ENCODE measurements around the gene TRPM6. TPM values are rescaled to one million over a fixed set of nuclear protein-coding genes. Genes with fewer than 3 reads are reported as not detected.
A peak's percentile ranks its signal among the peaks of the same experiment; 100 is the strongest.
"Not testable (repeated sequence)": the region's sequence is repeated elsewhere in the genome, so short reads cannot be mapped to it uniquely, and the experiment has no call there.

Gene TRPM6
- total and polyA plus RNA-seq, 5 donors: 0.11 to 0.76 (median 0.17) TPM

DNA sequence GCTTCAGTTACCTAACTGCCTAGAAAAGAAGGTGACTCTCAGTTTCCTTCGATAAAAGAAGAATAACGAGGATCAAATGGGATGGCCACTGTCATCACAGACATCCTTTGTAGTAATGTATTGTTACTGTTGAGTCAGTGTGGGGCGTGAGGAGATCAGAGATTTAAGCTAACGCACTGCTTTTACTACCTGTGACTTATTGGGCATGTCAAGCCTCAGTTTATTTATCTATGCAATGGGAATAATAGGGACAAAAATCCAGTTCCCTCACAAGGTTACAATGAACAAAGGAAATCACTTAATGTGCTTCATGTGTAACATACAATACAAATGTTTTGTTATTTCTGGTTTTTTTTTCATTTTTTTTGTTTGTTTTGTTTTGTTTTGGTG, 255 bp upstream of the TRPM6 start:
- DNase-seq (no peak), ATAC-seq (no peak)
- intact Hi-C loops (cut with DNase I): no loop called here
- Histone ChIP-seq H3K4me3 (ENCODE audit: low read length) (peak overlapping the region; percentile 68), H3K27me3 (ENCODE audit: control insufficient read depth, insufficient read depth) (no peaks in the 10 kb centered on the region), H3K4me1 (ENCODE audit: control insufficient read depth, insufficient read depth, low read length) (no peaks in the 10 kb centered on the region), H3K27ac (ENCODE audit: low read length) (peak overlapping the region; percentile 73), H3K9me3 (ENCODE audit: control insufficient read depth, low read length) (no peaks in the 10 kb centered on the region)
- WGBS: 77% methylated on average over 4 of the region's 4 CpGs

DNA sequence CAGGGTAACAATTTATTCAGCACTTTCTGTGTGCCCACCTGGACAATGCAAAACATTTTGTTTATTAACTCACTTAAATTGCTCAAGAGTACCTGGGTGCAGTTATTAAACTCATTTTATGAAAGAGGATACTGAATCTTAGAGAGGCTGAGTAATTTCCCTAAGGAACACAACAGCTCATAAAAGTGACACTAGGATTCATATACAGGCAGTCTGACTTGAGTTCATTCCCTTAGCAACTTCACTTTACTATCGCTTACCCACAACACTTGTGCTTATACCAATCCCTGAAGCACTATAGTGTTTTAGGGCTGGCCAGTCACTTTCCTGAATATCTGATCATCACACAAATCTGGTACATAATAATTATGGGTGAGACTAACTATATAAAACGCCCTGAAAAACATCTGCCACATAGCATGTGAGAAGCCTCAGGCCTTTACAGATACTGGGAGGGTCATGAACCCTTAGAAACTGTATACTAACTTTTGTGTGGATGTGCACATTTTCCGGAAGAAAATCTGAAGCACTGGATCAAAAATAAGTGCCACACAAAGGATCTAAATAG, 11.3 kb downstream of the TRPM6 start:
- DNase-seq (no peak), ATAC-seq (no peak)
- no peaks in the 10 kb centered on the region for H3K27me3 ChIP-seq (ENCODE audit: control insufficient read depth, insufficient read depth)
- H3K27ac ChIP-seq (ENCODE audit: low read length): no peak overlapping the region
- WGBS: 80% methylated on average over 3 of the region's 3 CpGs
- no peaks in the 10 kb centered on the region for H3K4me1 ChIP-seq (ENCODE audit: control insufficient read depth, insufficient read depth, low read length)
- peaks cover 4% of the 10 kb centered on the region for H3K9me3 ChIP-seq (ENCODE audit: control insufficient read depth, low read length)
- intact Hi-C loops (cut with DNase I): no loop called here
- no peak overlapping the region for H3K4me3 ChIP-seq (ENCODE audit: low read length)

DNA sequence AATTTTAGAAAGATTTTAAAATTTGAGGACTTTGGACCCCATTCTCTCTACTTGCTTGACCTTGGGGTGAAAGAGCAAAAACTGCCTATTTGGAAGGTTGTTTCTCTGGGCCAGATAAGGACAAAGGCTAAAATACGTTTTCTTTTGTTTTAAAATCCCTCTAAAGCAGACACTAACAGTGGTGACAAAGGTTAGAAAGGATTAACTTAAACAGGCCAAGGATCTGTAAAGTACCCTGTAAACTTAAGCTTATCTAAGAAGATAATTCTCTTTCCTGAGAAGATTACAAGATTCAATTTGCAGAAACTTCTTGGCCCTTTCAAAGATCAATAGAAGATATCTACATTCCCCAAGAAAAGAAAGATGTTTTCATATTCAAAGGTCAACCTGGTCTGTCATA, 12.1 kb downstream of the TRPM6 start:
- intact Hi-C loops (cut with DNase I): no loop called here
- Histone ChIP-seq H3K4me3 (ENCODE audit: low read length) (no peak overlapping the region), H3K4me1 (ENCODE audit: control insufficient read depth, insufficient read depth, low read length) (no peaks in the 10 kb centered on the region), H3K9me3 (ENCODE audit: control insufficient read depth, low read length) (peaks cover 4% of the 10 kb centered on the region), H3K27me3 (ENCODE audit: control insufficient read depth, insufficient read depth) (no peaks in the 10 kb centered on the region), H3K27ac (ENCODE audit: low read length) (no peak overlapping the region)
- DNase-seq (no peak), ATAC-seq (no peak)
- 58% methylated on average over 1 of the region's 1 CpG for WGBS

DNA sequence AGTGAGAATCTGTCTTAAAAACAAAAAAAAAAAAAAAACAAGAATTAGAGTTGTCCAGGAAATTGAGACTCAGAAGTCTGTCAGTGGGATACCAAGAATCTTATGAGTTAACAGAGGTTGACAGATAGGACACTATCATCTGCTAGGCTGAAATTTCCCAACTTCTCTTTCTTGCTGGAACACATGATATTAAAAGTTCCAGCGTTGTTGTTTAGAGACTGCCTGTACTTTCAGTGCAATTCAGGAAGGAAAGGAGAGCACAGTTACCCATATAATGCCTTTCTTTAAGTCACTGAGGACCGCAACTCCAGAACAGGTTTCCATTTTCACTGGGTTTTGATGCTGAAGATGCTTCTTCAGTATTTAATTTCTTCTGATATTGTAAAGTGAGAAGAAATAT, 13.5 kb downstream of the TRPM6 start:
- H3K4me1 ChIP-seq (ENCODE audit: control insufficient read depth, insufficient read depth, low read length): no peaks in the 10 kb centered on the region
- WGBS: 68% methylated on average over 2 of the region's 2 CpGs
- no peaks in the 10 kb centered on the region for H3K27me3 ChIP-seq (ENCODE audit: control insufficient read depth, insufficient read depth)
- no peak overlapping the region for H3K27ac ChIP-seq (ENCODE audit: low read length)
- H3K4me3 ChIP-seq (ENCODE audit: low read length): no peak overlapping the region
- intact Hi-C loops (cut with DNase I): no loop called here
- no peak for ATAC-seq
- H3K9me3 ChIP-seq (ENCODE audit: control insufficient read depth, low read length): no peaks in the 10 kb centered on the region
- DNase-seq: no peak

DNA sequence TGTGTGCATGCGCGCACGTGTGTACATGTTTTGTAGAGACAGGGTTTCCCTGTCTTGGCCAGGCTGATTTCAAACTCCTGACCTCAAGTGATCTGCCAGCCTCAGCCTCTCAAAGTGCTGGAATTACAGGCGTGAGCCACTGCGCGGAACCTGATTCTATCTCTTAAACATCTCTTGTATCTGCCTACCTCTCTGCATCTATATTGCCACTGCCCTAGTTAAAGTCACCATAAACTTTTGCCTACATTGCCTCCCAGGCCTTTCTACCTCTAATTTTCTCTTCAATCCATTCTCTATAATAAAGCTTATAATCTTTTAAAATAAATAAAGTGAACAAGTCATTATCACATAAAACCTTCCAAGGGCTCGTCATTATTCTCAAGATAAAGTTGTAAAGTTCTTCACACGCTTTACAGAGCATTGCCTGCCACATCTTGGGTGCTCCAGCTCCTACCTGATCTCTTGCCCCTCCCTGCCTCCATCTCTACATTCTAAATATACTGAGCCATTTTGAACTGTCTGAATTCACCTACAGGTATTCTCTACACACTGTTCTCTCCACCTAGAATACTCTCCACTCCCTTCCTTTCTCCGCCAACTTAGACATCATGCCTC, 15.0 kb downstream of the TRPM6 start:
- 87% methylated on average over 9 of the region's 9 CpGs for WGBS
- no peak overlapping the region for H3K27ac ChIP-seq (ENCODE audit: low read length)
- H3K27me3 ChIP-seq (ENCODE audit: control insufficient read depth, insufficient read depth): no peaks in the 10 kb centered on the region
- no peak for DNase-seq
- no peaks in the 10 kb centered on the region for H3K9me3 ChIP-seq (ENCODE audit: control insufficient read depth, low read length)
- no peak overlapping the region for H3K4me3 ChIP-seq (ENCODE audit: low read length)
- intact Hi-C loops (cut with DNase I): no loop called here
- no peak for ATAC-seq
- H3K4me1 ChIP-seq (ENCODE audit: control insufficient read depth, insufficient read depth, low read length): no peaks in the 10 kb centered on the region

DNA sequence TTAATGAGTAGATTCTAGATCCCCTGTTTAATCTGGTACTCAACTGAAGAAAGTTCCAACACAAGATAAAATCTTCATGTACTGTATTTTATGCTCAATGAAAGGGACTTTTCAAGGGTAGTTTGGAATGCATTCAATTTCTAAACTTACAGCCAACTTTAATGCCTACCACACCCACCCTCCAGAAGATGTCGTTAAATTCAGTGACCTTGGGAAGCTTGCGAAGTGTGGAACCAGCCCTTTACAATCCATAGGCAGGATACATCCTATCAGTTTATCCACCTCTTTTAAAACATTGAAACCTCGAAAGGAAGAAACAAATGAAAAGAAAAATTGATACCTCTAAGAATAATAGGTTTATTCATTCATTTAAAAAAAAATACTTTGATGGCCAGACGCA, 20.2 kb downstream of the TRPM6 start:
- no peak for DNase-seq
- ATAC-seq: no peak
- intact Hi-C loops (cut with DNase I): no loop called here
- 86% methylated on average over 4 of the region's 4 CpGs for WGBS
- no peaks in the 10 kb centered on the region for H3K4me1 ChIP-seq (ENCODE audit: control insufficient read depth, insufficient read depth, low read length)
- H3K27ac ChIP-seq (ENCODE audit: low read length): no peak overlapping the region
- H3K27me3 ChIP-seq (ENCODE audit: control insufficient read depth, insufficient read depth): no peaks in the 10 kb centered on the region
- H3K4me3 ChIP-seq (ENCODE audit: low read length): no peak overlapping the region
- H3K9me3 ChIP-seq (ENCODE audit: control insufficient read depth, low read length): no peaks in the 10 kb centered on the region

DNA sequence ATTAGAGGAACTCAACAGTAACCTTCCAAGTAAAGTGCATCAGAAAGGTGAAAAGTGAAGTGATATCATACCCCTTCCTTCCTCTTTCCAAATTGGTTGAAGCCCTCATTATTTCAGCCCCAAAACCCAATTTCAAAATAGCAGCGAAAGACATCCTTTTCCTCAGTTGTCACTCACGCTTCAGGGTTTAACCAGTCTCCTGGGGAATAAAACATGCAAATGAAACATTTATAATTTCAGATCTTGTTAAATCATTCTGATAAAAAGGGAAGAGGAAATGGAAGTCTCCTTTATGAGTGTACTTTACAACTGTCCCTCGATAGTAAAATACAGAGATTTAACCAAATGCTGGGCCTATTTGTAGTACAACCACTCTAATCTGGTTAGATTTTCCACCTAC, 22.5 kb downstream of the TRPM6 start:
- Histone ChIP-seq H3K27ac (ENCODE audit: low read length) (no peak overlapping the region), H3K27me3 (ENCODE audit: control insufficient read depth, insufficient read depth) (no peaks in the 10 kb centered on the region), H3K4me1 (ENCODE audit: control insufficient read depth, insufficient read depth, low read length) (no peaks in the 10 kb centered on the region), H3K4me3 (ENCODE audit: low read length) (no peak overlapping the region), H3K9me3 (ENCODE audit: control insufficient read depth, low read length) (no peaks in the 10 kb centered on the region)
- intact Hi-C loops (cut with DNase I): no loop called here
- WGBS: 50% methylated on average over 3 of the region's 3 CpGs
- no peak for DNase-seq
- no peak for ATAC-seq

DNA sequence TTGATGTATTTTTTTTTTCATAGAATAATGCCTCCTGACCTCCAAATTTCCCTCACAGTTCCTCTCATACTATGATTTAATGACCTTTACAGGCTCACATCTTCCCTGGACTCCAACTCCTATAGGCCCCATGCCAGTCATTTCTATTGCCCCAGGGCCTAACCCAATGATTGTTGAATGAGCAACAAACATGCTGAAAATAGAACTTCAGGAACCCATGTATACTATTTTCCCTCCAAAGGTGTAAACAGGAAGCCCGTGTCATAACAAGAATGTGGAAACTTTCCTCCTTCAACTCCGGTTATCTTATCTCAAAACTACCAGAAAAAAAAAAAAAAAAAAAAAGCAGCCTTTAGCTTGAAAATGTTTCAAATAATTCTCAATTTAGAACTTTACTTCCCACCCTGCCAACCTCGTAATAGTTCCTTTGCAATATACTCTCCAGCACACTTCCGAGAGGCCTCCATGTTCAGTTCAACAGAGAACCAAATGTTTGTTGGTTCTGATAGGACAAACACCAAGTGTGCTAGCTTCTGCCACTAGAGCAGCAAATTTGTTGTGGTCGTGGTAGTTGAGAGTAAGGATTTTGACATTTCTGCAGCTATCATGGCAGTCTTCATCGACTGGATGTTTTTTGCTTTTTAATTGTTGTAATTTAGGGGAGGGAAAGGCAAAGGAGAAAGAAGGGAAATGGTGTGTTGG, 25.8 kb downstream of the TRPM6 start:
- no peaks in the 10 kb centered on the region for H3K4me1 ChIP-seq (ENCODE audit: control insufficient read depth, insufficient read depth, low read length)
- no peaks in the 10 kb centered on the region for H3K9me3 ChIP-seq (ENCODE audit: control insufficient read depth, low read length)
- ATAC-seq (no peak), DNase-seq (no peak)
- WGBS: 55% methylated on average over 6 of the region's 6 CpGs
- no peak overlapping the region for H3K4me3 ChIP-seq (ENCODE audit: low read length)
- H3K27ac ChIP-seq (ENCODE audit: low read length): no peak overlapping the region
- intact Hi-C loops (cut with DNase I): no loop called here
- no peaks in the 10 kb centered on the region for H3K27me3 ChIP-seq (ENCODE audit: control insufficient read depth, insufficient read depth)

DNA sequence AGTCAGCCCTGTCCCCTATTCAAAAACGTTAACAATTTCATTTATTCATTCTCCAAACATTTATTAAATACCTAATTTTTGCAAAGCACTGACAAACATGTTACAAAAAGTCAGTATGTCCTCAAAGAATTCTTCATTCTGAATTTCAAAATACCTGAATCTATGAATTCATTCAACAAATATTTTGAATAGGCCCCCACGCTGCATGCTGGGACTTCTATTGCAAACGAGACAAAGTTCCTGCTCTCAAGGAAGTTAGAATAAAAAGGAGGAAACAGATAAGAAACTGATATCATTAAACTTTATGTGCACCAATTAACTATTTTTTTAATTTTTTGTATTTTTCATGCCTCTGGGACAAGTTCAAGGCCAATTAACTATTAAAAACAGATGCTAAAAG, 26.6 kb downstream of the TRPM6 start:
- H3K4me1 ChIP-seq (ENCODE audit: control insufficient read depth, insufficient read depth, low read length): no peaks in the 10 kb centered on the region
- intact Hi-C loops (cut with DNase I): no loop called here
- H3K27ac ChIP-seq (ENCODE audit: low read length): no peak overlapping the region
- DNase-seq: no peak
- ATAC-seq: no peak
- no peaks in the 10 kb centered on the region for H3K9me3 ChIP-seq (ENCODE audit: control insufficient read depth, low read length)
- H3K27me3 ChIP-seq (ENCODE audit: control insufficient read depth, insufficient read depth): no peaks in the 10 kb centered on the region
- WGBS: 38% methylated on average over 3 of the region's 3 CpGs
- no peak overlapping the region for H3K4me3 ChIP-seq (ENCODE audit: low read length)

DNA sequence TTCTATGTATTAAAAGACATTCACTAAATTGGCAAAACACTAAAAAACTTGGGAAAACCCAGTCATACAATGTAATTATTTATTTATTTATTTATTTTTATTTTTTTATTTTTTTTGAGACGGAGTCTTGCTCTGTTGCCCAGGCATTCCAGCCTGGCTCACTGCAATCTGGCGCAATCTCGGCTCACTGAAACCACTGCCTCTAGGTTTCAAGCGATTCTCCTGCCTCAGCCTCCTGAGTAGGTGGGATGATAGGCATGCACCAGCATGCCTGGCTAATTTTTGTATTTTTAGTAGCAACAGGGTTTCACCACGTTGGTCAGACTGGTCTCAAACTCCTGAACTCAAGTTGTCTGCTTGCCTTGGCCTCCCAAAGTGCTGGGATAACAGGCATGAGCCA, 27.5 kb downstream of the TRPM6 start:
- H3K27ac ChIP-seq (ENCODE audit: low read length); H3K4me3 ChIP-seq (ENCODE audit: low read length); DNase-seq; H3K9me3 ChIP-seq (ENCODE audit: control insufficient read depth, low read length); intact Hi-C loops (cut with DNase I); ATAC-seq; H3K27me3 ChIP-seq (ENCODE audit: control insufficient read depth, insufficient read depth); H3K4me1 ChIP-seq (ENCODE audit: control insufficient read depth, insufficient read depth, low read length): not testable (repeated sequence)
- WGBS: 83% methylated on average over 5 of the region's 5 CpGs

DNA sequence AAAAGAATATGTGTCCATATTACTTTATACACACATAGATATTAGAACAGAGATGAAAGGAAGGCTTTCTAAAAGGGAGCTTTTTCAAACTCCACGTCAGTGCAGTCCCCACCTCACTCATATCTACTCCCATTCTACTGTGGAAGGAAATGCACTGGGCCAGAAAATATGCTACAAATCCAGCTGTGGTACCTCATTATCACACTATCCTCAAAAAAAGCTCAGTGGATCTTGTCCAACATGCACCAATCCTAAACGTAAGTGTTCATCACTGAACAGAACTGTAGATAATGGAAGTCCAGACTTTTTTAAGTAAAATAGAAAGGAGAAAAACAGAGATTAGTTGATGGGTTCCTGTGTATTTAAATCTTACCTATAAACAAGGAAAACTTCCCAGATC, 27.9 kb downstream of the TRPM6 start:
- intact Hi-C loops (cut with DNase I): no loop called here
- H3K9me3 ChIP-seq (ENCODE audit: control insufficient read depth, low read length): no peaks in the 10 kb centered on the region
- H3K4me1 ChIP-seq (ENCODE audit: control insufficient read depth, insufficient read depth, low read length): no peaks in the 10 kb centered on the region
- DNase-seq (no peak), ATAC-seq (no peak)
- no peak overlapping the region for H3K4me3 ChIP-seq (ENCODE audit: low read length)
- WGBS: 42% methylated on average over 2 of the region's 2 CpGs
- no peak overlapping the region for H3K27ac ChIP-seq (ENCODE audit: low read length)
- H3K27me3 ChIP-seq (ENCODE audit: control insufficient read depth, insufficient read depth): no peaks in the 10 kb centered on the region

Measured in right cardiac atrium (tissue), 5 donors.